NCI-H2107 treated with DMSO at 0.1 percent for 48 hours (cell line): ENCODE measurements around the gene PRCC.

Experiments used
- DNase-seq: peaks from one replicate; lab custom pipeline; 2025; ENCODE audit not compliant: unreplicated experiment; lab: John Stamatoyannopoulos, UW

Gene PRCC

GRCh38 chr1:156840186-156840897 lies 73.0 kb downstream of the PRCC start:
- DNase-seq, result no peak

GRCh38 chr1:156840898-156841279 lies 73.6 kb downstream of the PRCC start:
- DNase-seq, result no peak

- DNase-seq, result no peak
Measured at GRCh38 chr1:156841295-156841855, 74.0 kb downstream of the PRCC start.

- DNase-seq, result no peak
Measured at GRCh38 chr1:156842618-156843300, 75.4 kb downstream of the PRCC start.

- no peak for DNase-seq
Measured at GRCh38 chr1:156844102-156844501, 76.8 kb downstream of the PRCC start.

GRCh38 chr1:156844638-156845037 lies 77.3 kb downstream of the PRCC start:
- no peak for DNase-seq

GRCh38 chr1:156845055-156845952 lies 78.0 kb downstream of the PRCC start:
- no peak for DNase-seq

GRCh38 chr1:156845953-156846545 lies 78.7 kb downstream of the PRCC start:
- no peak for DNase-seq

- DNase-seq, result no peak
Measured at GRCh38 chr1:156846643-156847042, 79.3 kb downstream of the PRCC start.

GRCh38 chr1:156847591-156848460 lies 80.5 kb downstream of the PRCC start:
- DNase-seq, result no peak

- DNase-seq, result no peak
Measured at GRCh38 chr1:156848461-156849150, 81.3 kb downstream of the PRCC start.

- no peak for DNase-seq
Measured at GRCh38 chr1:156849151-156849496, 81.8 kb downstream of the PRCC start.
